ENCODE data around the gene TACR1.

- no peak for TF ChIP-seq CTCF (IDR thresholded peaks at IDR 0.05; ENCODE audit: poor library complexity)
- TF ChIP-seq EZH2 (IDR thresholded peaks at IDR 0.05; ENCODE audit: borderline replicate concordance) = no peak
- TF ChIP-seq EZH2phosphoT487 (IDR thresholded peaks at IDR 0.05; ENCODE audit: low read depth, severe bottlenecking, unreplicated experiment) = no peak
Measured at GRCh38 chr2:75030218-75031009, 168.9 kb downstream of the TACR1 start.
